ENCODE data around the gene TACR2. TPM values are rescaled to one million over a fixed set of nuclear protein-coding genes. Genes with fewer than 3 reads are reported as not detected.

Gene TACR2
- total RNA-seq, 1 experiment from 2014 or later: 0.29 TPM

Other genes starting within 250 kb of the TACR2 start
- 24.9 and 26.0 TPM in 2 replicates for gene SUPV3L1, start 236.7 kb downstream of the TACR2 start, total RNA-seq (2014; rRNA removed)
- gene HKDC1, start 196.6 kb downstream of the TACR2 start, total RNA-seq (2014; rRNA removed): 0.17 and 1.1 TPM in 2 replicates
- gene HK1, start 138.4 kb downstream of the TACR2 start, total RNA-seq (2014; rRNA removed): 113 and 124 TPM in 2 replicates
- gene TSPAN15, start 34.5 kb upstream of the TACR2 start, total RNA-seq (2014; rRNA removed): 1.5 and 2.0 TPM in 2 replicates
- gene NEUROG3, start 156.5 kb upstream of the TACR2 start, total RNA-seq (2014; rRNA removed): not detected in 2 replicates
- not detected in 2 replicates for gene FAM241B, start 213.3 kb upstream of the TACR2 start, total RNA-seq (2014; rRNA removed)